Mesothelial cell of epicardium (in vitro differentiated cells): ENCODE data around the gene ETFBKMT. TPM values are rescaled to one million over a fixed set of nuclear protein-coding genes. Genes with fewer than 3 reads are reported as not detected.

Source experiments
- DNase-seq, 2 experiments: peaks; one replicate each; pipeline ENCODE4 v3.0.0; 2021; ENCODE audit warnings: low spot score in 2 of 2; ENCODE audit not compliant: unreplicated experiment in 2 of 2
- H3K27ac Mint-ChIP-seq: 2 replicates; pipeline ENCODE4 v1.8.0; 2021; ENCODE audit warnings: mixed read lengths
- H3K27me3 Mint-ChIP-seq: 2 replicates; pipeline ENCODE4 v1.8.0; 2021; ENCODE audit warnings: low read depth, mixed read lengths
- H3K36me3 Mint-ChIP-seq: 2 replicates; pipeline ENCODE4 v1.8.0; 2021; ENCODE audit warnings: mixed read lengths
- H3K4me1 Mint-ChIP-seq: 2 replicates; pipeline ENCODE4 v1.8.0; 2021; ENCODE audit warnings: mixed read lengths
- H3K4me3 Mint-ChIP-seq: 2 replicates; pipeline ENCODE4 v1.8.0; 2021; ENCODE audit warnings: mild to moderate bottlenecking, moderate library complexity, mixed read lengths
- H3K9me3 Mint-ChIP-seq: 2 replicates; pipeline ENCODE4 v1.8.0; 2021; ENCODE audit warnings: mixed read lengths
- CTCF ChIP-seq: fragments of 200-600 bp; sonication (generic); IDR thresholded peaks from one replicate; pipeline ENCODE4 v1.5.0; 2021; ENCODE audit warnings: antibody characterized with exemption; ENCODE audit not compliant: unreplicated experiment
- total RNA-seq: library from RNA; stranded (reverse); gene quantifications from 3 replicates; pipeline ENCODE4 v1.2.1, GENCODE V29; 2021

The ETFBKMT gene
- total RNA-seq, 1 donor from 2014 or later, result 2.6 TPM

DNA sequence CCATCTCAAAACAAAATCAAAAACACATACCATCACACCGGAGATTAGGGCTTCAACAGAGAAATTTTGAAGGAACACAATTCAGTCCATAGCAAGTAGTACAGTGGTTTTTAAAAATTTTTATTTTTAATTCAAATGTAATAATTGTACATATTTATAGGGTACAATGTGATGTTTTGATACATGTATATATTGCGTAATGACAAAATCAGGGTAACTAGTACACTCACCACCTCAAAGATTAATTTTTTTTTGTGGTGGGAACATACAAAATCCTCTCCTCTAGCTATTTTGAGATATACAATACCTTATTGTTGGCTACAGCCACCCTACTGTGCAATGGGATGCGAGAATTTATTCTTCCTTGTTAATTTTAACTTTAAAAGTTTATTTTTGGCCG is 26.0 kb upstream of the ETFBKMT start:
- Mint-ChIP-seq H3K4me3 (no peak overlapping the region), H3K4me1 (peaks cover 23% of the 10 kb centered on the region), H3K36me3 (peaks cover 2% of the 10 kb centered on the region)

DNA sequence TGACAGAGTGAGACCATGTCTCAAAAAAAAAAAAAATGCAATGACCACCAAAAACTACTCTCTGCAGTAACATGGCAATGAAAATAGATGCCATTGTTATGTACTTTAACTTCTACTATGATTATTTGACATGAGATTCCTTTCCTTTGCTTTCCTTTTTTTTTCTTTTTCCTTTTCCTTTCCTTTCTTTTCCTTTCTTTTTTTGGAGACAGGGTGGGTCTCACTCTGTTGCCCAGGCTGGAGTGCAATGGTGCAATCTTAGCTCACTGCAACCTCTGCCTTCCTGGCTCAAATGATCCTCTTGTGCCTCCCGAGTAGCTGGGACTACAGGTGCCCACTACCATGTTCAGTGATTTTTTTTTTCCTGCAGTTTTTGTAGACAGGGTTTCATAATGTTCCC is 24.9 kb upstream of the ETFBKMT start:
- Mint-ChIP-seq H3K4me1 (peaks cover 17% of the 10 kb centered on the region), H3K9me3 (peaks cover 3% of the 10 kb centered on the region), H3K27me3 (no peaks in the 10 kb centered on the region), H3K27ac (no peak overlapping the region), H3K36me3 (peaks cover 2% of the 10 kb centered on the region), H3K4me3 (no peak overlapping the region)
- DNase-seq, result no peak
- no peak for TF ChIP-seq CTCF

More for the DNA sequence above, 26.0 kb upstream of the ETFBKMT start:
- no peak overlapping the region for H3K27ac Mint-ChIP-seq
- no peak for TF ChIP-seq CTCF
- H3K27me3 Mint-ChIP-seq, result no peaks in the 10 kb centered on the region
- no peak for DNase-seq
- H3K9me3 Mint-ChIP-seq, result peaks cover 3% of the 10 kb centered on the region

DNA sequence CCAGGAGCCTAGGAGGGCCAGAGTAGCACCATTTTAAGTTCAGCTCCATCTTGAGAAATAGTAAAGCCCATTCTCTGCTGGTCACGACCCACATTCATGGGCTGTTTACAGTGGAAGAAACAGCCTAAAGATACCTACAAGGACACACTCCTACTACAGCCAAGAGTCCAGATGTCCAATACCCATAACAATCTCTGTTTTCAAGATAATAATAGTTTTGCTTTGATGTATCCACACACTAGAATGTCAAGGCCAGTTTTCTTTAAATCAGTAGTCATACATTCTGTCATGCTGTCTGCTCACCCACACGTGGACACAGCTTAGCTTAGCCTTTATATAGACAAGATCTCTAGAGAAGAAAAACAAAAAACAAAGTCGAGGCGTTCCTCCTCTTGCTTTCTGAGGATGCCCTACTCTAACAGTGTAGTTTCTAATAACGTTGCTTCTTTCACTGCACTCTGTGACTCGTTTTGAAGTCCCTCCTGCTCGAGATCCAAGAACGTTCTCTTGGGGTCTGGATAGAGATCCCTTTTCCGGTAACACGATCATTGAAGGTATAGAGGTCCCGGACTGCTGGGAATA is 17.9 kb upstream of the ETFBKMT start:
- no peaks in the 10 kb centered on the region for H3K36me3 Mint-ChIP-seq
- no peak for DNase-seq
- no peaks in the 10 kb centered on the region for H3K9me3 Mint-ChIP-seq
- no peak for TF ChIP-seq CTCF
- H3K4me1 Mint-ChIP-seq, result peaks cover 8% of the 10 kb centered on the region
- no peak overlapping the region for H3K4me3 Mint-ChIP-seq
- H3K27ac Mint-ChIP-seq, result no peak overlapping the region
- H3K27me3 Mint-ChIP-seq, result no peaks in the 10 kb centered on the region

- H3K4me1 Mint-ChIP-seq, result peaks cover 13% of the 10 kb centered on the region
- H3K9me3 Mint-ChIP-seq, result no peaks in the 10 kb centered on the region
- H3K36me3 Mint-ChIP-seq, result no peaks in the 10 kb centered on the region
- no peak overlapping the region for H3K4me3 Mint-ChIP-seq
- DNase-seq, result no peak
- no peaks in the 10 kb centered on the region for H3K27me3 Mint-ChIP-seq
- no peak for TF ChIP-seq CTCF
- H3K27ac Mint-ChIP-seq, result no peak overlapping the region
Observed at GRCh38 chr12:31644536-31644935, 15.0 kb upstream of the ETFBKMT start.

- H3K4me3 Mint-ChIP-seq, result no peak overlapping the region
Observed at GRCh38 chr12:31645924-31646323, 13.6 kb upstream of the ETFBKMT start.

More at GRCh38 chr12:31645924-31646323, 13.6 kb upstream of the ETFBKMT start:
- Mint-ChIP-seq H3K4me1 (peaks cover 13% of the 10 kb centered on the region), H3K27me3 (no peaks in the 10 kb centered on the region), H3K27ac (peak overlapping the region; percentile 58), H3K36me3 (no peaks in the 10 kb centered on the region), H3K9me3 (no peaks in the 10 kb centered on the region)
- no peak for DNase-seq
- TF ChIP-seq CTCF, result no peak
